GM12891 (cell line): ENCODE measurements around the gene LOXL1.

Experiments
- POLR2A ChIP-seq: IDR thresholded peaks from 2 replicates; pipeline ENCODE4 v1.6.1; 2011; ENCODE audit warnings: low read depth, low read length, control low read depth
- POLR2AphosphoS5 ChIP-seq: IDR thresholded peaks from 2 replicates; pipeline ENCODE4 v1.6.1; 2011; ENCODE audit warnings: low read depth, low read length, control low read depth
- SPI1 ChIP-seq: IDR thresholded peaks from 2 replicates; pipeline ENCODE4 v1.6.1; 2011; ENCODE audit warnings: low read depth, low read length, control low read depth

DNA sequence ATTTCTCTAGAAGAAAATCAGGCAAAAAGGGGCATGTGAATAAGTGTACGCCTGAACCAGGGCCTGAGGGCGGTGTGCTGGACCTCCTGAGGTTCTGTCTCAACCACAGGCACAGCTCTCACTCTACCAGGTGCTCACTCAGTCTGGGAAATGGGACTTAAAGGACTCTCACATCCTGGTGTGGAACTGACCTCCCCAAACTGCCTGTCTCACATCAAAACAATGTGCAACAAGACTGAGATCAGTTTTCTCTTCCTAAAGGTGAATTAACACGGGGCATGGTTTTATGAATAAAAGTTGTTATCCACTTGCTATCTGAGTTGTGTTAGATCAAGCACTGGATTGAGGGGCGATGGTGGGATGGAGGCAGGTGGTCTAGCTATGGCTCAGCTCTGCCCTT lies 61.0 kb downstream of the LOXL1 start:
- no peak for TF ChIP-seq POLR2AphosphoS5
- TF ChIP-seq POLR2A = no peak
- no peak for TF ChIP-seq SPI1
